CD4-positive, alpha-beta T cell treated with Interleukin-2 at 100 ng/mL for 4 hours (primary cell): ENCODE data around the gene RACK1.

ENCODE experiments used
- DNase-seq: peaks from one replicate; pipeline ENCODE4 v3.0.0-alpha.2; 2020; ENCODE audit warnings: low spot score

RACK1 gene

GRCh38 chr5:181195249-181195761 lies 48.4 kb downstream of the RACK1 start:
- no peak for DNase-seq

- no peak for DNase-seq
Observed at GRCh38 chr5:181194489-181195248, 49.0 kb downstream of the RACK1 start.

GRCh38 chr5:181193656-181194055 lies 50.0 kb downstream of the RACK1 start:
- no peak for DNase-seq

GRCh38 chr5:181192337-181193046 lies 51.2 kb downstream of the RACK1 start:
- DNase-seq: no peak

- DNase-seq: peak; percentile 97
Observed at GRCh38 chr5:181191526-181192336, 52.0 kb downstream of the RACK1 start.

- no peak for DNase-seq
Observed at GRCh38 chr5:181190711-181191525, 52.8 kb downstream of the RACK1 start.

- no peak for DNase-seq
Observed at GRCh38 chr5:181189962-181190710, 53.6 kb downstream of the RACK1 start.

GRCh38 chr5:181189363-181189961 lies 54.2 kb downstream of the RACK1 start:
- DNase-seq: peak; percentile 67

GRCh38 chr5:181188700-181189362 lies 54.9 kb downstream of the RACK1 start:
- DNase-seq: peak; percentile 84

GRCh38 chr5:181187500-181188213 lies 56.0 kb downstream of the RACK1 start:
- peak; percentile 42 for DNase-seq

- no peak for DNase-seq
Observed at GRCh38 chr5:181186986-181187499, 56.7 kb downstream of the RACK1 start.
